Choroid plexus epithelial cell (primary cell): ENCODE data around the gene CHCHD6.
A peak's percentile ranks its signal among the peaks of the same experiment; 100 is the strongest.

Experiments used
- DNase-seq: peaks from one replicate; pipeline ENCODE4 v3.0.0-alpha.2; 2010; ENCODE audit warnings: low read depth
- H3K4me3 ChIP-seq: 2 replicates; pipeline ENCODE4 v1.5.1; 2011; ENCODE audit warnings: low read depth, mild to moderate bottlenecking, control low read depth, low read length, moderate library complexity
- TF ChIP-seq, protein P1 (sequence below): conservative IDR thresholded peaks from 2 replicates; pipeline ENCODE4 v1.5.1; 2011; ENCODE audit warnings: low read depth, mild to moderate bottlenecking, control low read depth, inconsistent platforms, low read length, moderate library complexity

Gene CHCHD6

DNA sequence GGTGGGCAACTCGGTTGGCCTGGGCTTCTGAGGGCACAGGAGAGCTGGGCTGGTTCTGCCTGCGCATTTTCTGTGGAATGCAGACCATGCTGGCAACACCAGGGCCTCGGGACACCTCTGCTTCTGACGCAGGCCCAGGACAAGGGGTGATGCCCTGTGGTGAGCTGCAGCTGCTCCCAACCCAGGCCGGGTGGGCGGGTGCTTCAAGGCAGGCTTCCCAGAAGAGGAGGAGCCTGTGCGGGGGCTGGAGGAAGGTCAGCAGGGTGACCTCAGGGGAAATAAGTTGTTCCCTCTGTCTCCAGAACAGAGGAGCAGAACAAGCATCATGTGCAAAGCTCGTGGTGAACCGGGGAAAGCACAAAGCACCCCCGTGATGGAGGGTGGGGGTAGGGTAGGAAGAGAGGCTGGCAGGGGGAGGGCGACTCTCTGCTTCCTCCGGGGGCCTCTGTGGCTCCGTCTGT is 267.9 kb downstream of the CHCHD6 start:
- TF ChIP-seq, protein P1, sequence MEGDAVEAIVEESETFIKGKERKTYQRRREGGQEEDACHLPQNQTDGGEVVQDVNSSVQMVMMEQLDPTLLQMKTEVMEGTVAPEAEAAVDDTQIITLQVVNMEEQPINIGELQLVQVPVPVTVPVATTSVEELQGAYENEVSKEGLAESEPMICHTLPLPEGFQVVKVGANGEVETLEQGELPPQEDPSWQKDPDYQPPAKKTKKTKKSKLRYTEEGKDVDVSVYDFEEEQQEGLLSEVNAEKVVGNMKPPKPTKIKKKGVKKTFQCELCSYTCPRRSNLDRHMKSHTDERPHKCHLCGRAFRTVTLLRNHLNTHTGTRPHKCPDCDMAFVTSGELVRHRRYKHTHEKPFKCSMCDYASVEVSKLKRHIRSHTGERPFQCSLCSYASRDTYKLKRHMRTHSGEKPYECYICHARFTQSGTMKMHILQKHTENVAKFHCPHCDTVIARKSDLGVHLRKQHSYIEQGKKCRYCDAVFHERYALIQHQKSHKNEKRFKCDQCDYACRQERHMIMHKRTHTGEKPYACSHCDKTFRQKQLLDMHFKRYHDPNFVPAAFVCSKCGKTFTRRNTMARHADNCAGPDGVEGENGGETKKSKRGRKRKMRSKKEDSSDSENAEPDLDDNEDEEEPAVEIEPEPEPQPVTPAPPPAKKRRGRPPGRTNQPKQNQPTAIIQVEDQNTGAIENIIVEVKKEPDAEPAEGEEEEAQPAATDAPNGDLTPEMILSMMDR = no peak
- no peak overlapping the region for H3K4me3 ChIP-seq
- peak; percentile 83 for DNase-seq

DNA sequence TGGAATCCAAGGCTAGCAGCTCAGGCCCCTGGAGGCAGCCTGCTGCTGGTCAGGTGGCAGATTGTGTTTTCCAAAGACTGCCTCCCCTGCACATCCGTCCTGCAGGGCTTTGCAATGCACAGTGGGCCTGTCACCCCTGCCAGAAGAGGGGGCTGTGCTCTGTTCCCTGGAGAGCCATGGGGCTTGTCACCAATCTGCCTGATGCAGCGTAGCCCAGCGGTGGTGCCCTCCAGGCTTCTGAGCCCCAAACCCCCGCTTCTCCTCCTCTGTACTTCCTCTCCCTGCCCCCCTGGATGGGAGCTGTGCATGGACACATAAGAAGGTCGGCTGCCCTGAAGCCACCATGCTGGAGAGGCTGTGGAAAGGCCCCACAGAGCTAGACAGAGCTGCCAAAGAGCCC is 268.8 kb downstream of the CHCHD6 start:
- DNase-seq = no peak
- TF ChIP-seq, protein P1 = no peak
- no peak overlapping the region for H3K4me3 ChIP-seq

DNA sequence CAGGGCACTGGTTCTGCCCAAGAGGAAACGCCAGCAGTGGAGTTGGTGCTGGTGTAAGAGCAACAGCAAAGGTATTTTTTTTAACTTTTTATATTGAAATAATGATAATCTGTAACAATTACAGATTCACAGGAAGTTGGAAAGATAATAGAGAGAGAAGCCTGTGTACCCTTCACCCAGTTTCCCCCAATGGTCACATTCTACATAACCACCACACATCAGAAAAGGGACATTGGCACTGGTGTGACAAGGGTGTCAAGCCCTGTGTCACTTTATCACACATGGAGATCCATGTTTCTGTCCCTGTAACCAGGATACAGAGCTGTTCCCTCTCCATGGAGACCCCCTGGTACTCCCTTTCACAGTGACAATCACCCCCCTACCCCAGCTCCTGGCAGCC is 269.8 kb downstream of the CHCHD6 start:
- DNase-seq = no peak
- TF ChIP-seq, protein P1 = no peak
- H3K4me3 ChIP-seq = no peak overlapping the region

DNA sequence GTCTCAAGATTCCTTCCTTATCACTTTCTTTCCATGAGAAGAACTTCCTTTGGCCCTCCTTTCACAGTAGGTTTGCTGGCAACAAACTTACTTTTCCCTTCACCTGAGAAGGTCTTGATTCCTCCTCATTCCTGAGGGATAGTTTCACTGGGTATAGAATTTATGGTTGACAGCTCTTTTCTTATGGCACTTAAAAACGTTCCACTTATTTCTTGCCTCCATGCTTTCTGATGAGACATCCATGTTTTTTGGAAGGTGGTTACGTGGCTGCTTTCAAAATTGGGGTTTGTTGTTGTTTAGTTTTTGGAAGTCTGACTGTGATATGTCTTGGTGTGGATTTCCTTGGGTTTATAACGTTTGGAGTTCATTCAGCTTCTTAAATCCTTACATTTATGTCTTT is 270.7 kb downstream of the CHCHD6 start:
- no peak overlapping the region for H3K4me3 ChIP-seq
- no peak for DNase-seq
- TF ChIP-seq, protein P1 = no peak

DNA sequence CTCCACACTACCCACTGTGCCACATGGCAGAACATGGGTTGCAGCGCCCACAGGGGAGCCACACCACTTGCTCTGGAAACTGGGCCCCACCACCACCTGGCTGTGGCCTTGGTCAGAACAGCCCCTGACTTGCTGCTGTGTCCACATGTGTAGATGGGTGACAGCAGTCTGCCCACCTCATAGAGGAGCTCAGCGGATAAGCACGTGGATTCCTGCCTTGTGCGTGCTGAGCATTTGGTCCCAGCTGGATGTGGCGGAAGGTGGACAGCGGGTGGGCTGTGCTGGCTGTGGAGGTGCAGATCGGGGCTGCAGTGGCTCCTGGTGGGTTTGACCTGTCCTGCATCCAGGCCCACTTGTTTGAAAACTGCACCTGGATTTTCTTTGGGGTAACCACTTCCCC is 272.9 kb downstream of the CHCHD6 start:
- H3K4me3 ChIP-seq = no peak overlapping the region
- DNase-seq = no peak
- TF ChIP-seq, protein P1 = no peak

DNA sequence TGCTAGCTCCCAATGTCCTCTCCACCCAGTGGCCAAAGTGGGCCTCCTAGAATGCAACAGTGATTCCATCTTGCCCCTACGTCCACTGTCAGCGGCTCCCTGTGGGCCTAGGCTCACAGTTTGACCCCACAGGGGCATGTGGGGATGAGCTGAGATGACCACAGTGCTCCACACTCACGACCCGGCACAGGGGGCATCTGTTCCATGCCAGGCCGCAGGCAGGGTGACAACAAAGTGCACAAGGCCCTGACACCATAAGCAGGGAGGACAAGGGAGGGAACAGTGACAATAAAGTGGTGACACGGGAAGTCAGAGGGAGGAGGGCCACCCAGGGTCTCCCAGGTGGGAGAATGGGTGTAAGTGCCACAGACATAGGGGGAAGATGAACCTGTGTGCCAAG is 273.8 kb downstream of the CHCHD6 start:
- no peak overlapping the region for H3K4me3 ChIP-seq
- TF ChIP-seq, protein P1 = peak; percentile 15
- no peak for DNase-seq

DNA sequence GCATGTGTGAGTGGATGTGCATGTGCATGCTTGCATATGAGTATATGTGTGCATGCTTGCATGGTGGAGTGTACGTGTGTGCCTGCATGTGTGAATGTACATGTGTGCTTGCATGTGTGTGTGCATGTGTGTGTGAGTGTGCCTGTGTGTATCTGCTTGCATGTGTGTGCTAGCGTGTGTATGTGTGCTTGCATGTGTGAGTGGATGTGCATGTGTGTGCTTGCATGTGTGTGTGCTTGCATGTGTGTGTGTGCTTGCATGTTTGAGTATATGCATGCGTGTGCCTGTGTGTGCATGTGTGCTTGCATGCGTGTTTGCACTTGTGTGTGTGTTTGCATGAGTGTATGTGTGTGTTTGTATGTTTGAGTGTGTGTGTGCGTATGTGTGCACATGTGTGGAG is 274.3 kb downstream of the CHCHD6 start:
- no peak overlapping the region for H3K4me3 ChIP-seq
- no peak for DNase-seq
- TF ChIP-seq, protein P1 = no peak
